ENCODE data around the gene INAFM2. TPM values are rescaled to one million over a fixed set of nuclear protein-coding genes. Genes with fewer than 3 reads are reported as not detected.

The INAFM2 gene
- total RNA-seq, 1 experiment from 2014 or later: 8.8 TPM

GRCh38 chr15:40365016-40365415, 41.5 kb downstream of the INAFM2 start:
- H4K20me1 ChIP-seq (ENCODE audit: insufficient read depth): no peaks in the 10 kb centered on the region
- CTCF ChIA-PET: no interaction called here
- DNase-seq (ENCODE audit: low read depth, low spot score) (no peak), ATAC-seq (no peak)
- no peak overlapping the region for H3K4me2 ChIP-seq (ENCODE audit: low read length)
- TF ChIP-seq ELF1 (IDR thresholded peaks at IDR 0.05; ENCODE audit: borderline replicate concordance, low read depth) (no peak), ZFX (IDR thresholded peaks at IDR 0.05) (no peak), TCF7L2 (IDR thresholded peaks at IDR 0.05; ENCODE audit: borderline replicate concordance, extremely low read depth, insufficient read depth, insufficient read length) (no peak), SRF (IDR thresholded peaks at IDR 0.05; ENCODE audit: low read depth) (no peak), YY1 (IDR thresholded peaks at IDR 0.05; ENCODE audit: extremely low read depth, insufficient replicate concordance, low read depth, low read length) (no peak), JUND (IDR thresholded peaks at IDR 0.05) (no peak), CEBPB (IDR thresholded peaks at IDR 0.05; ENCODE audit: low read depth) (no peak)
- no TSS peak for BruUV-seq (replicated peaks)
- H3K9me2 ChIP-seq (ENCODE audit: insufficient read depth): no peaks in the 10 kb centered on the region
- POLR2A ChIA-PET: no interaction called here
- no peaks in the 10 kb centered on the region for H3K27me3 ChIP-seq (ENCODE audit: insufficient read depth, low read length)
- no peak overlapping the region for H3K4me3 ChIP-seq (replicated peaks in 1 of 2; ENCODE audit: low read depth in 1 of 2, low read length in 2 of 2)
- no peaks in the 10 kb centered on the region for H3K36me3 ChIP-seq (ENCODE audit: control insufficient read depth in 1 of 2, insufficient read depth in 2 of 2, low read length in 2 of 2)
- H3K79me2 ChIP-seq (ENCODE audit: insufficient read depth, low read length): no peaks in the 10 kb centered on the region
- peaks cover 7 to 16% of the 10 kb centered on the region in 2 experiments; a peak in 3 of 4 replicates for H3K4me1 ChIP-seq (ENCODE audit: control insufficient read depth in 1 of 2, insufficient read depth in 2 of 2, low read length in 2 of 2)
- no peak overlapping the region for H3K9ac ChIP-seq (ENCODE audit: low read length)
- H2AFZ ChIP-seq (ENCODE audit: low read depth, low read length, poor library complexity, severe bottlenecking): no peak overlapping the region
- RAD21 ChIA-PET (ENCODE audit: low non-redundant PET in 1 of 2, low total read pairs in 2 of 2, uncharacterized antibody in 2 of 2, unreplicated experiment in 2 of 2): no interaction called here
- intact Hi-C loops (cut with micrococcal nuclease): no loop called here
- H3K9me3 ChIP-seq (ENCODE audit: control insufficient read depth in 1 of 2, insufficient read depth in 1 of 2, low read depth in 1 of 2, low read length in 2 of 2): no peaks in the 10 kb centered on the region
- H3K27ac ChIP-seq (ENCODE audit: low read depth, low read length): no peak overlapping the region

GRCh38 chr15:40365624-40366456, 42.3 kb downstream of the INAFM2 start:
- ChIA-PET POLR2A (no interaction called here), CTCF (no interaction called here), RAD21 (ENCODE audit: low non-redundant PET in 1 of 2, low total read pairs in 2 of 2, uncharacterized antibody in 2 of 2, unreplicated experiment in 2 of 2) (no interaction called here)
- Histone ChIP-seq H3K4me1 (ENCODE audit: control insufficient read depth in 1 of 2, insufficient read depth in 2 of 2, low read length in 2 of 2) (peaks cover 7 to 16% of the 10 kb centered on the region in 2 experiments; a peak in 3 of 4 replicates), H3K9me2 (ENCODE audit: insufficient read depth) (no peaks in the 10 kb centered on the region), H2AFZ (ENCODE audit: low read depth, low read length, poor library complexity, severe bottlenecking) (no peak overlapping the region), H3K79me2 (ENCODE audit: insufficient read depth, low read length) (no peaks in the 10 kb centered on the region), H3K27me3 (ENCODE audit: insufficient read depth, low read length) (no peaks in the 10 kb centered on the region), H3K4me2 (ENCODE audit: low read length) (no peak overlapping the region), H3K9me3 (ENCODE audit: control insufficient read depth in 1 of 2, insufficient read depth in 1 of 2, low read depth in 1 of 2, low read length in 2 of 2) (no peaks in the 10 kb centered on the region), H3K9ac (ENCODE audit: low read length) (no peak overlapping the region), H3K4me3 (replicated peaks in 1 of 2; ENCODE audit: low read depth in 1 of 2, low read length in 2 of 2) (no peak overlapping the region), H4K20me1 (ENCODE audit: insufficient read depth) (no peaks in the 10 kb centered on the region), H3K36me3 (ENCODE audit: control insufficient read depth in 1 of 2, insufficient read depth in 2 of 2, low read length in 2 of 2) (no peaks in the 10 kb centered on the region), H3K27ac (ENCODE audit: low read depth, low read length) (no peak overlapping the region)
- DNase-seq (ENCODE audit: low read depth, low spot score) (no peak), ATAC-seq (no peak)
- no TSS peak for BruUV-seq (replicated peaks)
- intact Hi-C loops (cut with micrococcal nuclease): no loop called here
- TF ChIP-seq EGR1 (IDR thresholded peaks at IDR 0.05; ENCODE audit: low read depth) (no peak), EZH2phosphoT487 (IDR thresholded peaks at IDR 0.05; ENCODE audit: borderline replicate concordance) (no peak), ATF3 (IDR thresholded peaks at IDR 0.05) (no peak), CTCF (IDR thresholded peaks at IDR 0.05 in 2 of 3, conservative IDR thresholded peaks at IDR 0.05 in 1 of 3; ENCODE audit: borderline replicate concordance in 1 of 3, insufficient read depth in 1 of 3, low read depth in 2 of 3, low read length in 2 of 3) (no peak), CEBPB (IDR thresholded peaks at IDR 0.05; ENCODE audit: low read depth) (no peak), SIN3A (IDR thresholded peaks at IDR 0.05; ENCODE audit: low read depth) (no peak), FOSL1 (IDR thresholded peaks at IDR 0.05; ENCODE audit: low read depth) (no peak), POLR2AphosphoS5 (IDR thresholded peaks at IDR 0.05; ENCODE audit: low read depth, low read length) (no peak), ZFX (IDR thresholded peaks at IDR 0.05) (no peak), MAX (IDR thresholded peaks at IDR 0.05) (no peak), RAD21 (IDR thresholded peaks at IDR 0.05; ENCODE audit: low read depth) (no peak), ZNF274 (IDR thresholded peaks at IDR 0.05; ENCODE audit: low read depth, low read length) (no peak), TCF7L2 (IDR thresholded peaks at IDR 0.05; ENCODE audit: borderline replicate concordance, extremely low read depth, insufficient read depth, insufficient read length) (no peak)

Measured in HCT116 (cell line).